NCI-H82 (cell line): ENCODE measurements around the gene ITPKC.
"Not testable (repeated sequence)": the region's sequence is repeated elsewhere in the genome, so short reads cannot be mapped to it uniquely, and the experiment has no call there.

Source experiments
- DNase-seq: peaks from one replicate; lab custom pipeline; 2025; lab: John Stamatoyannopoulos, UW

The ITPKC gene

DNA sequence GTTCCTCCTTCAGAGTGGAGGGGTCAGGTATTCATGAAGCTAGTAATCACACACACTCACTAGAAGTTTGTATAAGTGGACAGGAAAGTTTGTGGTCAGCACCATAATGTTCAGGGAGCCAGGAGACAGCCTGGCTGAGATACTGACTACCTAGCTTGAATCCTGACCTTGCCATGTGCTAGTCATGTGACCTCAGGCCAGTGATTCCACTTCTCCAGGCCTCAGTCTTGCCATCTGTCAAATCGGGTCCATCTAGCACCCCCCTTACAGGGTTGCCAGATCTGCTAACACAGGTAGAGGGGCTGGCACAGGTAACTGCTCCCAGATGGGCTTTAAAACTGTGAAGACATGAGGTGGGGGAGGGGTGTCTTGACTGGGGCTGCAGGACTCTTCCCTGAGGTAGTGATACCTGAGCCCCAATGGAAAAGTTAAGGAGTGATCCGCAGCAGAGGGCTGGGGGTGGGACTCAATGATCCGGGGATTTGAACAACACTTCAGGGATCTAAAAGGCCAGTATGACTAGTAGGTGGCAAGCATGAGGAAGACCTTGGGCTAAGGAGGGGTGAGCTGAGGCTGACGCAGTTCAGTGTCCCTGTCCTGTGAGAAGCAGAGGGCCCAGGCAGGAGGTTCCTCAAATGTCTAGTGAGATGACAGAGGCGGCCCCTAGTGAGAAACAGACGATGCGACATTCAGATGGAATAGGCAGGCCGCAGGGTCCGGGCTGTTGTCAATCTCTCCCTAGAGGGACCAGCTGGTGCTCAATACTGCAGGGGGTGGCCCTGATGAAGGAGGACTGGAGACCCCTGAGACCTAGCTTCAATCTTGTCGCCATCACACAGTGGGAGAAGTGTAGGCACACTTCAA, 24.8 kb downstream of the ITPKC start:
- no peak for DNase-seq

GRCh38 chr19:40742477-40742876, 25.6 kb downstream of the ITPKC start:
- no peak for DNase-seq

DNA sequence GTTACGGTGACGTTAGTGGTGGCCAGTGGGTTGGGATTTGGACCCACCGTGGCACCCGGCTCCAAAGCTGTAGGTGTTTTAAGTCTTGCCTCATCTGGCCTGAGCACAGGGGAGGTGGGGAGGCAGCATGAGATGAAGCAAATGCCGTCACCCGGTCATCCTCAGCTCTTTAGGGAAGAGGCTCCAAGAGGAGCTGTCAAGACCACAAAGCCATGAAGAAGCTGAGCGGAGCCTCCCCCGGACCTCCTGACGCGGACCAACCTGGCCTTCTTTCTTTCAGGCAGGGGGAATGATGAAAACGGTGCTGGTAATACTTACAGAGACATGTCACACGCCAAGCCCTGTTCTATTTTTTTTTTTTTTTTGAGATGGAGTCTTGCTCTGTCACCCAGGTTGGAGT, 26.0 kb downstream of the ITPKC start:
- no peak for DNase-seq

- DNase-seq, result no peak
These were observed 27.0 kb downstream of the ITPKC start for GRCh38 chr19:40743926-40744325.

GRCh38 chr19:40744554-40745401, 27.9 kb downstream of the ITPKC start:
- DNase-seq, result peak; percentile 33

DNA sequence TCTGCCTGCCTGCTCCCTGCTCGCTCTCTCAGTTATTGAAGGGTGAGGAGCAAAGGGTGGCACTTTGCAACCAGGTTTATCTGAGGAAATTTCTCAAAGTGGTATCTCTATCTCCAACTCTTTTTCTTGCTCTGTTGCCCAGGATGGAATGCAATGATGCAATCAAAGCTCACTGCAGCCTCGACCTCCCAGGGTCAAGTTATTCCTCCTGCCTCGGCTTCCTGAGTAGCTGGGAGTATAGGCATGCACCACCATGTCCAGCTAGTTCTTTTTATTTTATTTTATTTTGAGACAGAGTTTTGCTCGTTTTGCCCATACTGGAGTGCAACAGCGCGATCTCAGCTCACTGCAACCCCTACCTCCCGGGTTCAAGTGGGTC, 28.5 kb downstream of the ITPKC start:
- DNase-seq, result no peak

DNA sequence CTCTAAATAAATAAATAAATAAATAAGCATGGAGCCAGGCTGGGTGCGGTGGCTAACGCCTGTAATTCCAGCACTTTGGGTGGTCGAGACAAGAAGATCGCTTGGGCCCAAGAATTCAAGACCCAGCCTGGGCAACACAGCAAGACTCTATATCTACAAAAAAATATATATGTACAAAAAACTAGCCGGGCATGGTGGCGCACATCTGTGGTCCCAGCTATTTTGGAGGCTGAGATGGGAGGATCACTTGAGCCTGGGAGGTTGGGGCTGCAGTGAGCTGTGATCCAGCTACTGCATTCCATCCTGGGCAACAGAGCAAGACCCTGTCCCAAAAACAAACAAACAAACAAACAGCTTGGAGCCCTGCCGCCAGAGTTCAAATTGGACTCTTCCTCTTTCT, 30.6 kb downstream of the ITPKC start:
- DNase-seq, result no peak

- DNase-seq, result peak; percentile 100
These were observed 33.4 kb downstream of the ITPKC start, which contains the start of gene ACTMAP for GRCh38 chr19:40750058-40750873. ACTMAP (minus strand) TSS chr19:40750477; CDS start chr19:40749803, 674 bp downstream.

GRCh38 chr19:40750874-40751537, 34.1 kb downstream of the ITPKC start, which contains the start of gene SNRPA:
SNRPA (plus strand) TSS chr19:40751203; CDS start chr19:40751409, 206 bp downstream.
- DNase-seq, result peak; percentile 99

DNA sequence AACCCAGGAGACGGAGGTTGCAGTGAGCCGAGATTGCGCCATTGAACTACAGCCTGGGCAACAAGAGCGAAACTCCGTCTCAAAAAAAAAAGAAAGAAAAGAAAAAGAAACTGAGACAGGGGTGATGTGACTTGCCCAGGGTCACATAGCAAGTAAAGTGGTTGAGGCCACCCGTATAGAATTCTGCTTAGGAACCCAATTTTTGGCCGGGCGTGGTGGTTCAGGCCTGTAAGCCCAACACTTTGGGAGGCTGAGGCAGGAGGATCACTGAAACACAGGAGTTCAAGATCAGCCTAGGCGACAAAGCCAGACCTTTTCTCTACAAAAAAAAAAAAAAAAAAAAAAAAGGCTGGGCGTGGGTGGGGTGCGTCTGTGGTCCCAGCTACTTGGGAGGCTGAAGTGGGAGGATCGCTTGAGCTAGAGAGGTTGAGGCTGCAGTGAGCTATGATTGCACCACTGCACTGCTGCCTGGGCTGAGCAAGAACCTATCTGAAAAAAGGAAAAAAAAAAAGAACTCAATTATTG, 35.4 kb downstream of the ITPKC start:
- no peak for DNase-seq

DNA sequence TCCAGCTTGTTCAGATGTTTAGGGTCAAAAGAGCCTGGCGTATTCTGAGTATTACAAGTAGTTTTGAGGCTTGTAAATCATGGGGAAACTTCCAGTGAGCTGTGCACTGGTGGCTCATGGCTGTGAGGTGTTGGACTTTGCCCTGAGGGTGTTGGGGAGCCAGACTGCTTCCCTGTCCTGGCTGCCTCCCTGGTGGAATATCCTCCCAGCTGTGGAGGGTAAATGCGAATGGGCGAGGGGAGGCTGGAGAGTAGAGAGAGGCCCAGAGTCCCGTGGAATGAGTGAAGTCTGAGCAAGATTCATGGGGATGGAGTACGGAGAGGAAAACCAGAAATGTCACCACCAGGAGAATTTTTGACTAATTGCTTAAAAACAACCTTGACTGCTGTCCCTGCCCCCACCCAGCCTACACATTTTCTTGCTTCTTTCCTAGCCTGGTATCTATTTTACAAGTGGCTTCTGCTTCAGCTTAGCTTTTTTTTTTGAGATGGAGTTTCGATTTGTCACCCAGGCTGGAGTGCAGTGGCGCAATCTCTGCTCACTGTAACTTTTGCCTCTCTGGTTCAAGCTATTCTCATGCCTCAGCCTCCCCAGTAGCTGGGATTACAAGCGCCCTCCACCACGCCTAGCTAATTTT, 37.8 kb downstream of the ITPKC start:
- no peak for DNase-seq

DNA sequence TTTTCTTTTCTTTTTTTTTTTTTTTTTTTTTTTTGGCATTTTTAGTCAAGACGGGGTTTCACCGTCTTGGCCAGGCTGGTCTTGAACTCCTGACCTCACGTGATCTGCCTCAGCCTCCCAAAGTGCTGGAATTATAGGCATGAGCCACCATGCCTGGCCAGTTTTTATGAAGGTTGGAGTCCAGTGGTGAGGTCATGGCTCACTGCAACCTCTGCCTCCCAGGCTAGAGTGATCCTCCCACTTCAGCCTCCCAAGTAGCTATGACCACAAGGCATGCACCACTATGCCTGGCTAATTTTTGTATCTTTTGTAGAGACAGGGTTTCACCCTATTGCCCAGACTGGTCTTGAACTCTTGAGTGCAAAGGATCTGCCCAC, 38.3 kb downstream of the ITPKC start:
- DNase-seq, result no peak

GRCh38 chr19:40755791-40756190, 38.9 kb downstream of the ITPKC start:
- no peak for DNase-seq

DNA sequence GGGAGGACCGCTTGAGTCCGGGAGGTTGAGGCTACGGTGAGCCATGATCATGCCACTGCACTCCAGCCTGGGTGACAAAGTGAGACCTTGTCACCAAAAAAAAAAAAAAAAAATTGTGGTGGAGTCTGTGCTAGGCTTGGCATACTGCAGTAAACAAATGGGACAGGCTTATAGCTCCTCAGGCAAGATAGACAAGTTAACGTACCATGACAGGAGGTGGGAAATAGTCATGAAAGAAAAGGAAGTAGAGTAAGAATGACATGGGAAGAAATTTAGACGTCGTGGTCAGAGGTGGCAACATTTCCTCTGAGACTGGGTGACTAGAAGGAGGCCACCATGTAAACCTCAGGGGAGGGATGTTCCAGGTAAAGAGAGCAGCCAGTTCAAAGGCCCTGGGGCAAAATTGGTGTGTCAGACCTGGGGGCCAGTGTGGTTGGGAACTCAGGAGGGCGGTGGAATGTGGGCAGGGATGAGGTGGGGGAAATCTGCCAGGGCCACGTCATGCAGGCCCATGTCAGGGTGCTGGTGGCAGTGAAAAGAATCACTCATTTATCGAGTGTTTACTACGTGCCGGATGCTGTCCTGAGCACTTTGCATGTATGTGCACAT, 39.7 kb downstream of the ITPKC start:
- DNase-seq, result no peak

DNA sequence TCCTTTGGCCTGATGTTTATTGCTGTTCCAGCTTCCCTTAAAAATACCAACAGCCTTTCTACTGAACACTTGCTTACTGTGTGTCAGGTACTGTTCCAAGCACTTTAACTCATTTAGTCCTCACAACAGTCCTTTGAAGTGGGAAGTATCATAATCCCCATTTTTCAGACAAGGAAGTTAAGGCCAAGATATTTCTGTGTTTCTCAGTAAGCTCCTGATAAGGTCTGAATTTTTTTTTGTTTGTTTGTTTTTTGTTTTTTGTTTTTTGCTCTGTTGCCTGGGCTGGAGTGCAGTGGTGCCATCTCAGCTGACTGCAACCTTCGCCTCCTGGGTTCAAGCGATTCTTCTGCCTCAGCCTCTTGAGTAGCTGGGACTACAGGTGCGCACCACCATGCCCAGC, 41.6 kb downstream of the ITPKC start:
- no peak for DNase-seq

DNA sequence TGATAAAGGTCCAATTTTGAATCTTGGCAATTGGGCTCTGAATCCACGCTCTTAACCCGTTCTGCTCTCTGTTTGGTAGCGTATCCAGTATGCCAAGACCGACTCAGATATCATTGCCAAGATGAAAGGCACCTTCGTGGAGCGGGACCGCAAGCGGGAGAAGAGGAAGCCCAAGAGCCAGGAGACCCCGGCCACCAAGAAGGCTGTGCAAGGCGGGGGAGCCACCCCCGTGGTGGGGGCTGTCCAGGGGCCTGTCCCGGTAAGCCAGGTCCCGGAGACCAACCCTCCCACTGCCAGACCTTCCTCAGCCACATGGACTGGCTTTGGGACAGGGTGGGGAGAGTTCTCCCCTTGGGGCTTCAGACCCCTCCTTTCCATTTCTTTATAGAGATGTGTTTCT, 42.4 kb downstream of the ITPKC start:
- DNase-seq, result no peak

DNA sequence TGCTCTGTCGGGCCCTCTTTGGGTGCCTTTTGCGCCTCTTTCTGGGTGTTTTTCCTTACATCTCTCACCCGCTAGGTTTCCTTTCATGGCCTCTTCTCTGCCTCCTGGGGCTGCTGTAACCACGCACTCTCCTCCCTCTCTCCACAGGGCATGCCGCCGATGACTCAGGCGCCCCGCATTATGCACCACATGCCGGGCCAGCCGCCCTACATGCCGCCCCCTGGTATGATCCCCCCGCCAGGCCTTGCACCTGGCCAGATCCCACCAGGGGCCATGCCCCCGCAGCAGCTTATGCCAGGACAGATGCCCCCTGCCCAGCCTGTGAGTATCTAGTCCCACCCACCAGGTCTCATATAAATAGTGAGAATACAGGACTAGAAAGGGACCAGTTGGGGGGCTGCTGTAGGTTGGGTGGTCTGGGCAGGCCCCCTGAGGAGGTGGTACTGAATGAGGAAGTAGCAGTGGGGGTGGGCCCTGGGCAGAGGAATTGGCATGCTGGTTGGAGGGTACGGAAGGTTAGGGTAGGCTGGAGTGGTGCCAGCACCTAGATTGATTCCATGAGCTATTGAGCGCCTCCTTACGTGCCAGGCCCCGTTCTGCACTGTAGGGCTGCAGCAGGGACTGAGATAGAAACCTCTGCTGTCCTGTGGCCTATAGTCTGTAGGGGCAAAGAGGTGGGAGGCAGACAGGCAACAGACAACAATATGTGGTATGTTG, 46.0 kb downstream of the ITPKC start:
- no peak for DNase-seq

GRCh38 chr19:40763526-40763925, 46.6 kb downstream of the ITPKC start:
- no peak for DNase-seq

DNA sequence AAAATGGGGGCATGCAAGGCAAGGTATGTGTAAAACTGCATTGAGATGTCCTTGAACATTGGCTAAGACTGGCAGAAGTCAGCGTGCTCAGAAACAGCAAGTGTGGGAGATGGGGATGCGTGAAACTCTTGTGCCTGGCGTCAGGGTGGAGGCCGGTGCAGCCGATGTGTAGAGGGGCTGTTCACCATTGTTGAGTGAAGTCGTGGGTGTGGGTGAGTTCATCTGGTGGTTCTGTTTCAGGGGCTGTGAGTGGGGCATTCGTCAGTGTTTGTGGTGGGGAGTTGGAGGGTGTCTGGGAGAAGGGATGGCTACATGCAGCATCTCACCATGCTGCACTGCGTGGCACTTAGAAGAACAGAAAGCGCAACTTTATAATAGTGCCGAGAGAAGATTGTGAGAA, 47.1 kb downstream of the ITPKC start:
- DNase-seq, result no peak

DNA sequence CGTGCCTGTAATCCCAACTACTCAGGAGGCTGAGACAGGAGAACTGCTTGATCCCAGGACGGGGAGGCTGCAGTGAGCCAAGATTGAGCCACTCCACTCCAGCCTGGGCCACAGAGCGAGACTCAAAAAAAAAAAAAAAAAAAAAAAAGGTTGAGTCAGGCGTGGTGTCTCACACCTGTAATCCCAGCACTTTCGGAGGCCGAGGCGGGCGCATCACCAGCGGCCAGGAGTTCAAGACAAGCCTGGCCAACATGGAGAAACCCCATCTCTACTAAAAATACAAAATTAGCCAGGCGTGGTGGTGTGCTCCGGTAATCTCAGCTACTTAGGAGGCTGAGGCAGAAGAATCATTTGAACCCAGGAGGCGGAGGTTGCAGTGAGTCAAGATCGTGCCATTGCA, 49.5 kb downstream of the ITPKC start:
- DNase-seq, result not testable (repeated sequence)
